HepG2 (cell line): ENCODE results near the gene TXNRD3.

ENCODE experiments used
- ARID3A ChIP-seq: IDR thresholded peaks from 2 replicates; pipeline ENCODE4 v1.6.1; 2012; ENCODE audit warnings: low read depth, low read length, improper control_type of control experiment
- BHLHE40 ChIP-seq: IDR thresholded peaks from 2 replicates; pipeline ENCODE4 v1.6.1; 2011; ENCODE audit warnings: low read length, improper control_type of control experiment
- MEF2D ChIP-seq: sonication (generic); formaldehyde crosslinking; IDR thresholded peaks from 2 replicates; pipeline ENCODE4 v1.5.1; 2020; ENCODE audit warnings: mild to moderate bottlenecking, missing genetic modification reagents
- NFATC3 ChIP-seq: sonication (generic); formaldehyde crosslinking; IDR thresholded peaks from 2 replicates; pipeline ENCODE4 v1.5.1; 2020; ENCODE audit warnings: mild to moderate bottlenecking, missing genetic modification reagents
- POLR2AphosphoS2 ChIP-seq: IDR thresholded peaks from 2 replicates; pipeline ENCODE4 v1.6.1; 2011; ENCODE audit warnings: low read depth, low read length, improper control_type of control experiment
- SYNCRIP ChIP-seq: fragments of 200-400 bp; formaldehyde crosslinking; IDR thresholded peaks from 2 replicates; pipeline ENCODE4 v1.6.1; 2018; ENCODE audit warnings: mild to moderate bottlenecking, low read depth, low read length; ENCODE audit not compliant: insufficient read depth
- TF ChIP-seq, protein P1 (sequence below), 2 experiments: sonication (generic) in 1 of 2; formaldehyde crosslinking in 1 of 2; IDR thresholded peaks; 2 replicates each; pipeline versions ENCODE4 v1.5.1 to v1.6.1; 2011 to 2020; ENCODE audit warnings: borderline replicate concordance in 1 of 2, low read depth in 1 of 2, low read length in 1 of 2, mild to moderate bottlenecking in 1 of 2, missing genetic modification reagents in 1 of 2, moderate library complexity in 1 of 2
- TF ChIP-seq, protein P2 (sequence below): sonication (generic); formaldehyde crosslinking; IDR thresholded peaks from 2 replicates; pipeline ENCODE4 v1.4.0; 2020; ENCODE audit warnings: mild to moderate bottlenecking, missing genetic modification reagents, borderline replicate concordance

DNA sequence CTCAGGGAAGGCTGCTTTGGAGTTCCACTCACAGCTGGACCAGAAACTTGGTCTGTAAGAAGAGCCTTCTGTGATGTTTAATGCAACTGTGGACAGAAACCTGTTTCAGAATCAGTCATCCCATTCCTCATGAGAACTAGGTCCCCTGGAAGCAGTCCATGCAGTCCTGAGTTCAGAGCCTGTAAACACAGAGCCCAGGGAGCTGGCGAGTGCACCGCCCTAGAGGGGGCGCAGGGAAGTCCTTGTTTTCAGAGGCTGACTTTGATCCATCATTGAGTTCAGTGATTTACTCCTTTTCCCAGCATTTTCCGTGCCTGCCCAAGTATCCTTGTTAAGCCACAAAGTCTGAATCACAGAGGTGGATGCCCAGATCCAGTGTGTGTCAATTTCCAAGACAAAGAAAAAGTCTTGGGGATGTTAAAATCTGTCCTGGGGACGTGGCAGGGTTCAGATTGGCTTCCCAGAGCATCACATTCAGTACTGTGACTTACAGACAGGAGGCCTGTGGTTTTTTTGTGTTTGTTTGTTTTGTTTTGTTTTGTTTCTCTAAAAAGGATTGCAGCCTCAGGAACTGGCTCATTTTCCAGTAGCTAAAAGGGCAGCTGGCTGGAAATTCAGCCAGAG is 9.8 kb upstream of the TXNRD3 start:
- TF ChIP-seq ARID3A (no peak), BHLHE40 (no peak), POLR2AphosphoS2 (no peak), MEF2D (no peak), SYNCRIP (no peak), NFATC3 (CRISPR knock-in tag) (no peak)
- TF ChIP-seq, protein P1, sequence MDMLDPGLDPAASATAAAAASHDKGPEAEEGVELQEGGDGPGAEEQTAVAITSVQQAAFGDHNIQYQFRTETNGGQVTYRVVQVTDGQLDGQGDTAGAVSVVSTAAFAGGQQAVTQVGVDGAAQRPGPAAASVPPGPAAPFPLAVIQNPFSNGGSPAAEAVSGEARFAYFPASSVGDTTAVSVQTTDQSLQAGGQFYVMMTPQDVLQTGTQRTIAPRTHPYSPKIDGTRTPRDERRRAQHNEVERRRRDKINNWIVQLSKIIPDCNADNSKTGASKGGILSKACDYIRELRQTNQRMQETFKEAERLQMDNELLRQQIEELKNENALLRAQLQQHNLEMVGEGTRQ (IDR thresholded peaks at IDR 0.05; ENCODE audit: low read depth, low read length), result no peak
- TF ChIP-seq, protein P1 (CRISPR knock-in tag; IDR thresholded peaks at IDR 0.05; ENCODE audit: borderline replicate concordance), result no peak
- TF ChIP-seq, protein P2, sequence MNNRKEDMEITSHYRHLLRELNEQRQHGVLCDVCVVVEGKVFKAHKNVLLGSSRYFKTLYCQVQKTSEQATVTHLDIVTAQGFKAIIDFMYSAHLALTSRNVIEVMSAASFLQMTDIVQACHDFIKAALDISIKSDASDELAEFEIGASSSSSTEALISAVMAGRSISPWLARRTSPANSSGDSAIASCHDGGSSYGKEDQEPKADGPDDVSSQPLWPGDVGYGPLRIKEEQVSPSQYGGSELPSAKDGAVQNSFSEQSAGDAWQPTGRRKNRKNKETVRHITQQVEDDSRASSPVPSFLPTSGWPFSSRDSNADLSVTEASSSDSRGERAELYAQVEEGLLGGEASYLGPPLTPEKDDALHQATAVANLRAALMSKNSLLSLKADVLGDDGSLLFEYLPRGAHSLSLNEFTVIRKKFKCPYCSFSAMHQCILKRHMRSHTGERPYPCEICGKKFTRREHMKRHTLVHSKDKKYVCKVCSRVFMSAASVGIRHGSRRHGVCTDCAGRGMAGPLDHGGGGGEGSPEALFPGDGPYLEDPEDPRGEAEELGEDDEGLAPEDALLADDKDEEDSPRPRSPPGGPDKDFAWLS (CRISPR knock-in tag), result no peak
